H1 (cell line): ENCODE measurements around the gene SMYD3. TPM values are rescaled to one million over a fixed set of nuclear protein-coding genes. Genes with fewer than 3 reads are reported as not detected.

Source experiments
- CTCF ChIA-PET: fragments of 300-600 bp; sonication (Branson Sonifier 250); formaldehyde crosslinking; loops from one replicate; lab custom pipeline; 2021; ENCODE audit not compliant: partially characterized antibody; lab: Charles Lee
- POLR2A ChIA-PET: fragments of 300-600 bp; sonication (Branson Sonifier 250); formaldehyde crosslinking; loops from one replicate; lab custom pipeline; 2021; ENCODE audit warnings: inconsistent platforms; ENCODE audit not compliant: partially characterized antibody; lab: Charles Lee
- DNase-seq, 2 experiments: peaks; one replicate each; pipeline versions ENCODE4 v3.0.0 to v3.0.0-alpha.2; 2010 to 2022; ENCODE audit warnings: low spot score in 2 of 2, low read depth in 1 of 2, mixed read lengths in 1 of 2
- FAIRE-seq: peaks from 2 replicates; lab custom pipeline; 2011; peaks lifted over from hg19 to GRCh38; lab: Jason Lieb, UNC
- H2AFZ ChIP-seq: 2 replicates; pipeline ENCODE4 v1.8.1; 2012; ENCODE audit warnings: low read length, inconsistent platforms
- H2AK5ac ChIP-seq: 2 replicates; pipeline ENCODE4 v1.6.1; 2013; ENCODE audit warnings: low read depth, low read length
- H2BK120ac ChIP-seq: replicated peaks from 2 replicates; pipeline ENCODE3; 2013; ENCODE audit warnings: low read depth, low read length, inconsistent platforms
- H2BK12ac ChIP-seq: 2 replicates; pipeline ENCODE4 v1.6.1; 2013; ENCODE audit warnings: low read depth, low read length
- H2BK15ac ChIP-seq: 2 replicates; pipeline ENCODE4 v1.6.1; 2013; ENCODE audit warnings: low read length
- H2BK20ac ChIP-seq: 2 replicates; pipeline ENCODE4 v1.6.1; 2013; ENCODE audit warnings: low read length
- H2BK5ac ChIP-seq: 2 replicates; pipeline ENCODE4 v1.6.1; 2013; ENCODE audit warnings: low read depth, low read length
- H3K14ac ChIP-seq: 2 replicates; pipeline ENCODE4 v1.6.1; 2013; ENCODE audit warnings: inconsistent platforms; ENCODE audit not compliant: insufficient read length
- H3K18ac ChIP-seq: 2 replicates; pipeline ENCODE4 v1.6.1; 2013; ENCODE audit warnings: low read length; ENCODE audit errors: extremely low read depth
- H3K23ac ChIP-seq: 2 replicates; pipeline ENCODE4 v1.6.1; 2013; ENCODE audit warnings: inconsistent platforms; ENCODE audit not compliant: insufficient read length
- H3K23me2 ChIP-seq: 2 replicates; pipeline ENCODE4 v1.6.1; 2013; ENCODE audit warnings: low read depth, low read length
- H3K27ac ChIP-seq: 2 replicates; pipeline ENCODE4 v1.6.1; 2011; ENCODE audit warnings: low read depth, low read length, inconsistent platforms
- H3K27me3 ChIP-seq, 4 experiments: replicated peaks in 1 of 4; 1 replicate in 1 of 4; 2 replicates in 3 of 4; pipeline versions ENCODE4 v1.6.1 to v1.8.1; 2011 to 2013; ENCODE audit warnings: low read length in 3 of 4, mild to moderate bottlenecking in 3 of 4, inconsistent platforms in 2 of 4, mixed read lengths in 2 of 4, moderate library complexity in 1 of 4; ENCODE audit not compliant: control insufficient read depth in 3 of 4, insufficient read depth in 3 of 4; ENCODE audit errors: extremely low read depth in 1 of 4
- H3K36me3 ChIP-seq, 4 experiments: 2 replicates each; pipeline versions ENCODE4 v1.6.1 to v1.8.1; 2011 to 2013; ENCODE audit warnings: mild to moderate bottlenecking in 4 of 4, low read length in 3 of 4, moderate library complexity in 2 of 4, control low read depth in 1 of 4, inconsistent platforms in 1 of 4; ENCODE audit not compliant: insufficient read depth in 4 of 4, control insufficient read depth in 2 of 4
- H3K4ac ChIP-seq: replicated peaks from 2 replicates; pipeline ENCODE3; 2013; ENCODE audit warnings: low read length, low read depth, mixed read lengths, inconsistent platforms; ENCODE audit not compliant: insufficient read length
- H3K4me1 ChIP-seq, 4 experiments: replicated peaks in 1 of 4; 1 replicate in 1 of 4; 2 replicates in 3 of 4; pipeline versions ENCODE4 v1.6.1 to v1.8.1; 2011 to 2013; ENCODE audit warnings: low read length in 3 of 4, inconsistent platforms in 2 of 4, mixed read lengths in 1 of 4; ENCODE audit not compliant: insufficient read depth in 4 of 4, control insufficient read depth in 3 of 4
- H3K4me2 ChIP-seq, 2 experiments: 2 replicates each; pipeline versions ENCODE4 v1.6.1 to v1.8.1; 2011 to 2013; ENCODE audit warnings: low read depth in 2 of 2, low read length in 2 of 2, control low read depth in 1 of 2, inconsistent platforms in 1 of 2, mild to moderate bottlenecking in 1 of 2; ENCODE audit not compliant: insufficient read depth in 1 of 2
- H3K4me3 ChIP-seq, 4 experiments: fragments of 200-600, 300-600 bp in 1 of 4; sonication (generic), shearing (Covaris generic), sonication (Bioruptor Twin) in 1 of 4; 2 replicates each; pipeline versions ENCODE4 v1.5.1 to v1.8.1; 2011 to 2016; ENCODE audit warnings: low read length in 4 of 4, low read depth in 3 of 4, control low read depth in 2 of 4, inconsistent platforms in 2 of 4, mild to moderate bottlenecking in 2 of 4, mixed read lengths in 1 of 4, moderate library complexity in 1 of 4; ENCODE audit not compliant: insufficient read depth in 2 of 4; ENCODE audit errors: extremely low read depth in 1 of 4
- H3K56ac ChIP-seq: replicated peaks from 2 replicates; pipeline ENCODE3; 2013; ENCODE audit warnings: low read depth, mild to moderate bottlenecking, mixed read lengths, low read length, inconsistent platforms; ENCODE audit not compliant: insufficient read length
- H3K79me1 ChIP-seq: 2 replicates; pipeline ENCODE4 v1.6.1; 2013; ENCODE audit warnings: low read depth, low read length, control low read depth
- H3K79me2 ChIP-seq, 2 experiments: 2 replicates each; pipeline versions ENCODE4 v1.6.1 to v1.8.1; 2012 to 2013; ENCODE audit warnings: low read length in 2 of 2, mild to moderate bottlenecking in 2 of 2, inconsistent platforms in 1 of 2; ENCODE audit not compliant: insufficient read depth in 2 of 2, control insufficient read depth in 1 of 2
- H3K9ac ChIP-seq, 4 experiments: replicated peaks in 1 of 4; 1 replicate in 1 of 4; 2 replicates in 3 of 4; pipeline versions ENCODE4 v1.6.1 to v1.8.1; 2011 to 2013; ENCODE audit warnings: low read depth in 3 of 4, low read length in 3 of 4, control low read depth in 2 of 4, mild to moderate bottlenecking in 2 of 4, moderate library complexity in 2 of 4, inconsistent platforms in 1 of 4; ENCODE audit errors: extremely low read depth in 1 of 4
- H3K9me3 ChIP-seq, 2 experiments: 2 replicates each; pipeline versions ENCODE4 v1.6.1 to v1.8.1; 2012 to 2013; ENCODE audit warnings: mild to moderate bottlenecking in 2 of 2, moderate library complexity in 2 of 2, control low read depth in 1 of 2, inconsistent platforms in 1 of 2, low read depth in 1 of 2, low read length in 1 of 2, mixed read lengths in 1 of 2; ENCODE audit not compliant: insufficient read depth in 2 of 2
- H4K20me1 ChIP-seq, 2 experiments: replicated peaks in 1 of 2; 2 replicates each; pipeline versions ENCODE3 to v1.8.1; 2011 to 2013; ENCODE audit warnings: inconsistent platforms in 2 of 2, low read length in 2 of 2, mild to moderate bottlenecking in 1 of 2; ENCODE audit not compliant: insufficient read depth in 2 of 2, control insufficient read depth in 1 of 2
- H4K5ac ChIP-seq: 2 replicates; pipeline ENCODE4 v1.6.1; 2013; ENCODE audit warnings: low read length, low read depth, mixed read lengths, inconsistent platforms; ENCODE audit not compliant: insufficient read length
- H4K8ac ChIP-seq: 2 replicates; pipeline ENCODE4 v1.8.0; 2013; ENCODE audit warnings: mild to moderate bottlenecking, moderate library complexity, low read length, inconsistent platforms; ENCODE audit not compliant: insufficient read depth; ENCODE audit errors: extremely low read depth
- H4K91ac ChIP-seq: replicated peaks from 2 replicates; pipeline ENCODE3; 2013; ENCODE audit warnings: low read length, mixed read lengths, inconsistent platforms; ENCODE audit not compliant: insufficient read length
- BRCA1 ChIP-seq: IDR thresholded peaks from 2 replicates; pipeline ENCODE4 v1.6.1; 2012; ENCODE audit warnings: low read depth, low read length, improper control_type of control experiment
- MAX ChIP-seq: IDR thresholded peaks from 2 replicates; pipeline ENCODE4 v1.6.1; 2012; ENCODE audit warnings: inconsistent platforms
- TCF12 ChIP-seq: IDR thresholded peaks from 2 replicates; pipeline ENCODE4 v1.6.1; 2011; ENCODE audit warnings: low read depth, mild to moderate bottlenecking, low read length
- WGBS, 2 experiments: shearing (Covaris generic) in 1 of 2; methylation state at CpG; one replicate each; pipeline versions ENCODE4 v1.1.6 to v1.1.7; 2013 to 2015; ENCODE audit warnings: low lambda C conversion rate in 2 of 2, mixed read lengths in 2 of 2, inconsistent platforms in 1 of 2, low coverage in 1 of 2, missing lambda C conversion rate in 1 of 2; ENCODE audit not compliant: insufficient replicate concordance in 2 of 2, insufficient coverage in 1 of 2, insufficient read length in 1 of 2; ENCODE audit errors: extremely low coverage in 1 of 2, missing lambda C conversion rate in 1 of 2; 5-methylcytosine and 5-hydroxymethylcytosine counted together
- polyA plus RNA-seq, 7 experiments: library from polyadenylated mRNA; depleted of rRNA in 3 of 7; stranded (reverse) in 5 of 7; unstranded in 2 of 7; fragments of >200 nt in 5 of 7; fragments of 200-250 nt in 2 of 7; gene quantifications; 1 replicate in 5 of 7; 2 replicates in 1 of 7; 4 replicates in 1 of 7; pipeline versions ENCODE4 v1.2.1 to v1.2.3, GENCODE V29; 2011 to 2013; ENCODE audit warnings: missing spikeins in 2 of 7, mixed read lengths in 2 of 7
- total RNA-seq: library from RNA; stranded (reverse); fragmentation: NEBNext Ultra II Directional; extraction: Animal tissue kit (Norgen Biotek cat#: 25700); gene quantifications from 2 replicates; pipeline ENCODE4 v1.2.1, GENCODE V29; 2021

Gene SMYD3
- total and polyA plus RNA-seq, 2 of the 8 experiments (the other 6 are each of a cell fraction or from before 2014, with no cell fraction given), result 17.3 to 25.4 TPM

DNA sequence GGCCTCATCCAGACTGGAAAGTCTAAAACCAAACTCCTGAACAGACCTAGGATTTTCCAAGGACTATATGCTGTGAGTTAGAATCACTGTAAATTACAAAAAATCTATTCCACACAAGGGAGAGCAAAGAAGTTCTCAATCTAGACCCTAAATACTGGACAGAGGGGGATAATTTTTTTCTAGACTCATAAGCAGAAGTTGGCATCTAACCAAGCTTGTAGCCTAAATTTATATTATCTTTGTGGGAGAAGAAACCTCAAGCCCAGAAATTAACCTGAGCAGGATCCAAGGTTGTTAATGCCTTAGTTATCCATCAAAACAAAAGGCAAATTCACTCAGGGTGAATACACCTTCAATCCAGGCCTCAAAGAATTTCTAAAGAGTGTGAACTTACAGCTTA lies 290.2 kb downstream of the SMYD3 start (continued):
- no peak for TF ChIP-seq TCF12

- no peak overlapping the region for H4K8ac ChIP-seq
- DNase-seq, result no peak
- H2AK5ac ChIP-seq, result no peak overlapping the region
- no peaks in the 10 kb centered on the region for H3K79me2 ChIP-seq
- no peaks in the 10 kb centered on the region for H3K36me3 ChIP-seq
- no peak for FAIRE-seq
- H3K79me1 ChIP-seq, result no peaks in the 10 kb centered on the region
- no peak overlapping the region for H2BK120ac ChIP-seq
- no peak overlapping the region for H2AFZ ChIP-seq
- POLR2A ChIA-PET, result no interaction called here
- no peak overlapping the region for H2BK20ac ChIP-seq
- H3K56ac ChIP-seq, result no peak overlapping the region
- no peak overlapping the region for H3K4me2 ChIP-seq
- TF ChIP-seq BRCA1, result no peak
- no peak for TF ChIP-seq MAX
- no peak overlapping the region for H3K27ac ChIP-seq
- no peak overlapping the region for H3K23ac ChIP-seq
- H3K9ac ChIP-seq, result no peak overlapping the region
- no peaks in the 10 kb centered on the region for H4K20me1 ChIP-seq
- no peaks in the 10 kb centered on the region for H3K27me3 ChIP-seq
- no peak overlapping the region for H4K91ac ChIP-seq
- peaks cover 1 to 4% of the 10 kb centered on the region in 2 experiments; a peak in 3 of 4 replicates for H3K9me3 ChIP-seq
- CTCF ChIA-PET, result no interaction called here
- 86% methylated on average over 4 of the region's 4 CpGs; no CpG with 5 or more reads in 1 of the 2 experiments for WGBS, 2 experiments
- H3K18ac ChIP-seq, result no peak overlapping the region
- H3K23me2 ChIP-seq, result no peaks in the 10 kb centered on the region
- no peak overlapping the region for H4K5ac ChIP-seq
- no peak overlapping the region for H3K14ac ChIP-seq
- no peak overlapping the region for H2BK12ac ChIP-seq
- H2BK5ac ChIP-seq, result no peak overlapping the region
- no peak overlapping the region for H2BK15ac ChIP-seq
- no peak overlapping the region for H3K4ac ChIP-seq
- peaks cover 0 to 9% (median 4%) of the 10 kb centered on the region in 4 experiments for H3K4me1 ChIP-seq
- H3K4me3 ChIP-seq, result no peak overlapping the region
These were observed 291.6 kb downstream of the SMYD3 start for GRCh38 chr1:246215510-246215903.
